Activated CD8-positive, alpha-beta T cell treated with anti-CD3 and anti-CD28 coated beads for 36 hours (primary cell): ENCODE results near the gene UNC5A. TPM values are rescaled to one million over a fixed set of nuclear protein-coding genes. Genes with fewer than 3 reads are reported as not detected.

Experiments used
- ATAC-seq: fragments of 200-7000 bp; cut with Tn5 transposase; one replicate; pipeline ENCODE4 v1.10.0; 2021; ENCODE audit warnings: mild to moderate bottlenecking, moderate library complexity
- CTCF ChIA-PET: fragments of 350-600 bp; sonication (Branson Sonifier 250); formaldehyde crosslinking; loops from one replicate; lab custom pipeline; 2021; ENCODE audit warnings: antibody characterized with exemption; lab: Charles Lee
- POLR2A ChIA-PET: fragments of 350-600 bp; sonication (Branson Sonifier 250); formaldehyde crosslinking; loops from one replicate; lab custom pipeline; 2021; ENCODE audit warnings: antibody characterized with exemption; lab: Charles Lee
- DNase-seq: peaks from one replicate; pipeline ENCODE4 v3.0.0-alpha.2; 2020
- H3K27ac Mint-ChIP-seq: one replicate; pipeline ENCODE4 v1.8.0; 2021; ENCODE audit warnings: mild to moderate bottlenecking, mixed read lengths
- H3K27me3 Mint-ChIP-seq: one replicate; pipeline ENCODE4 v1.8.0; 2021; ENCODE audit warnings: mixed read lengths
- H3K36me3 Mint-ChIP-seq: one replicate; pipeline ENCODE4 v1.8.0; 2021; ENCODE audit warnings: low read depth, mixed read lengths
- H3K4me1 Mint-ChIP-seq: one replicate; pipeline ENCODE4 v1.8.0; 2021; ENCODE audit warnings: low read depth, mixed read lengths
- H3K4me3 Mint-ChIP-seq: one replicate; pipeline ENCODE4 v1.8.0; 2021; ENCODE audit warnings: mild to moderate bottlenecking, moderate library complexity, mixed read lengths
- H3K9me3 Mint-ChIP-seq: one replicate; pipeline ENCODE4 v1.8.0; 2021; ENCODE audit warnings: mixed read lengths
- intact Hi-C: fragments of 100-400 bp; cut with micrococcal nuclease; formaldehyde crosslinking; loops from one replicate; pipeline ENCODE4 v1.10.0; 2022
- total RNA-seq, 2 experiments: library from RNA; stranded (reverse); gene quantifications; one replicate each; pipeline ENCODE4 v1.2.3, GENCODE V29; 2021
- TF ChIP-seq, protein P1 (sequence below): fragments of 200-600 bp; IDR thresholded peaks from one replicate; pipeline ENCODE4 v1.8.0; 2022; ENCODE audit warnings: antibody characterized with exemption, mild to moderate bottlenecking

Gene UNC5A
- total RNA-seq, 2 experiments from 2014 or later: not detected

DNA sequence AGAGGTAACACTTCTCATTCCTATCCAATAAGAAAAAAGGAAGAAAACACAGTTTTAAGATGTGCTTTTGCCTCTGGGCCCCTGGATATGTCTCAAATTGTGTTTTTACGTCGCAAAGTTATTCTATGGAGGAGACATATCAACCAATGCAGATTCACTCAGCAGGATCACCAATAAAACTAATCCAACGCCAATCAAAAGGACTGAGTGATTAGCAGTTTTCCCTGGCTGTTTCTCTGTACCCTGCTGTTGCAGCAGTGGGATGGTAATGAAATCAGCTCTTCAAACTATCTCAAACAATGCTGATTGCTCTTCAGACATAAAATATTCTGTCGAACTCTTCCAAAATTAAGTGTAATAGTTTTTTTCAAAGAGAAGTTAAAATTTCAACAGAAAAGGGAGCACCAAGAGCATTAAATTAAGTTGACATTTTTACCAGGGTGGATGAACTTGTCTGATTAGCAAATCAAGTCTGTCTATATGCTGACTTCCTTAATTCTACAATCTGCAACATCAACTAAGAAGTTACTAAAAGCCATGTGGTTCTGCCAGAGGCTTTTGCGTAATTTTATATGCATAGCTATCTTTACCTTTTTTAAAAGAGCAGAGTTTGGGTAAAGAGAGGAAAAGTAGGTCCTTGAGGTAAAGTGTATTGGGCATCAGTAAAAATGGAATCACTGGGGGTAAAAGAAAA lies 98.5 kb downstream of the UNC5A start:
- POLR2A ChIA-PET: interaction anchor here (1.4 kb wide), 1 partner anchor 98 kb away, joined by 3 read pairs; the partner anchor contains the start of gene UIMC1
- CTCF ChIA-PET: interaction anchor here (1.4 to 2.3 kb wide), 3 partner anchors 9 to 248 kb away, joined by 3 to 10 read pairs (median 4); no protein-coding TSS in a partner anchor
- peaks cover 31% of the 10 kb centered on the region for H3K36me3 Mint-ChIP-seq

DNA sequence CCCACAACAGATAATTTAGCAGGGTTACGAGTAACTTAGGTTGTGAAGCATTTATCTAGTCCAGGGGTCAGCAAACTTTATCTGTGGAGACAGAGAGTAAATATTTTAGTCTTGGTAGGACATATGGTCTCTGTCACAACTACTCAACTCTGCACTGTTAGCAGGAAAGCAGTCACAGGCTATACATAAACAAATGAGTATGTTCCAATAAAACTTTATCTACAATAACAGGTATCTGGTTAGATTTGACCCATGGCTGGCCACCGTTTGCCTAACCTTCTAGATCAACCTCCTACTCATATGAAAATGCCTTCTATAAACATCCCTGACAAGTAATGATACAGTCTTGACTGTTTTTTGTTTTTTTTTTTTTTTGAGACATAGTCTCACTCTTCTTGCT lies 101.8 kb downstream of the UNC5A start:
- intact Hi-C loops: no loop called here
- ChIA-PET POLR2A (interaction anchor here (0.7 kb wide), 1 partner anchor 10 kb away, joined by 3 read pairs; no protein-coding TSS in a partner anchor), CTCF (interaction anchor here (1.0 kb wide), 1 partner anchor 254 kb away, joined by 3 read pairs; no protein-coding TSS in a partner anchor)
- Mint-ChIP-seq H3K9me3 (no peaks in the 10 kb centered on the region), H3K27ac (no peak overlapping the region), H3K36me3 (peaks cover 19% of the 10 kb centered on the region), H3K4me3 (no peak overlapping the region), H3K27me3 (no peaks in the 10 kb centered on the region), H3K4me1 (peaks cover 27% of the 10 kb centered on the region)
- ATAC-seq: no peak
- no peak for DNase-seq
- TF ChIP-seq, protein P1, sequence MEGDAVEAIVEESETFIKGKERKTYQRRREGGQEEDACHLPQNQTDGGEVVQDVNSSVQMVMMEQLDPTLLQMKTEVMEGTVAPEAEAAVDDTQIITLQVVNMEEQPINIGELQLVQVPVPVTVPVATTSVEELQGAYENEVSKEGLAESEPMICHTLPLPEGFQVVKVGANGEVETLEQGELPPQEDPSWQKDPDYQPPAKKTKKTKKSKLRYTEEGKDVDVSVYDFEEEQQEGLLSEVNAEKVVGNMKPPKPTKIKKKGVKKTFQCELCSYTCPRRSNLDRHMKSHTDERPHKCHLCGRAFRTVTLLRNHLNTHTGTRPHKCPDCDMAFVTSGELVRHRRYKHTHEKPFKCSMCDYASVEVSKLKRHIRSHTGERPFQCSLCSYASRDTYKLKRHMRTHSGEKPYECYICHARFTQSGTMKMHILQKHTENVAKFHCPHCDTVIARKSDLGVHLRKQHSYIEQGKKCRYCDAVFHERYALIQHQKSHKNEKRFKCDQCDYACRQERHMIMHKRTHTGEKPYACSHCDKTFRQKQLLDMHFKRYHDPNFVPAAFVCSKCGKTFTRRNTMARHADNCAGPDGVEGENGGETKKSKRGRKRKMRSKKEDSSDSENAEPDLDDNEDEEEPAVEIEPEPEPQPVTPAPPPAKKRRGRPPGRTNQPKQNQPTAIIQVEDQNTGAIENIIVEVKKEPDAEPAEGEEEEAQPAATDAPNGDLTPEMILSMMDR: no peak

More for the DNA sequence above, 98.5 kb downstream of the UNC5A start:
- Mint-ChIP-seq H3K27me3 (no peaks in the 10 kb centered on the region), H3K9me3 (no peaks in the 10 kb centered on the region), H3K4me1 (peaks cover 13% of the 10 kb centered on the region), H3K4me3 (no peak overlapping the region), H3K27ac (no peak overlapping the region)
- DNase-seq (no peak), ATAC-seq (no peak)
- intact Hi-C loops: no loop called here
- TF ChIP-seq, protein P1: no peak

DNA sequence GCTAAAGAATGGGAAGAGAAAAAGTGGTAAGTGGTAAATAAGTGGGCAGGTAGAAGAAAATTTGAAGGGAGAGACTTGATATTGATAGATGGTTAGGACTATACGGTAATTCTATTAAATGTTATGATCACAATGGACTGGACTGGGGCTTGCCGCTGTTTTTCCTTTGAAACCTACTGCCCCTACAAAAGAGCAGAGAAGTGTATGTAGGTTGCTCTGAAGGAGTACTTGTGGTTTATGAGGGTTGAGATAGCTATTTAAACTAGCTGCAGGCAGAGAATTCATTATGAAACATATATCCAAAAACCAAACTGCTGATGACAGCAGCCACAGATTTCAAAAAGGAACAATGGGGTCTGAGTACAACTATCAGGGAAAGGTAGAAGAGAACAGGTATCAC lies 105.5 kb downstream of the UNC5A start:
- Mint-ChIP-seq H3K4me1 (peaks cover 21% of the 10 kb centered on the region), H3K4me3 (no peak overlapping the region)
- intact Hi-C loops: no loop called here

DNA sequence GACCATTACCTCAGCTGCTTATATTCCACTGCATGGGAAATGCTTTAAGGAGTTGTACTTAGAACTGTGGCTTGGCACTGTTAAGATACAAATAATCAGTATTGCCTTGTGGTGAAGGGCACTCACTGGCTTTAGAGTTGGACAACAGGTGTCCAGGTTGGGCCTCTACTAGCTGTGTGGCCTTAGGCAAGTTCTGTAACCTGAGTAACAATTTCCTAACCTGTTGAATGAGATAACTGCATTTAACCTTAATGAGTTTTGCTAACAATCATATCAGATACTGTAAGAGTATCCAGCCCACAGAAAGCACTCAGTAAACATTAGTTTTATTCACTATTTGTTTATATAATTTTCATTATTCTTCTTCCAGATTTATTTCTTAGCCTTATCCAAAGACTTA lies 106.0 kb downstream of the UNC5A start:
- H3K27me3 Mint-ChIP-seq: no peaks in the 10 kb centered on the region
- DNase-seq (no peak), ATAC-seq (no peak)
- peak overlapping the region; percentile 21 for H3K27ac Mint-ChIP-seq
- peaks cover 15% of the 10 kb centered on the region for H3K36me3 Mint-ChIP-seq
- intact Hi-C loops: no loop called here
- ChIA-PET CTCF (no interaction called here), POLR2A (interaction anchor here (1.0 kb wide), 1 partner anchor 17 kb away, joined by 3 read pairs; the partner anchor contains the start of gene HK3)
- TF ChIP-seq, protein P1: no peak
- no peak overlapping the region for H3K4me3 Mint-ChIP-seq
- no peaks in the 10 kb centered on the region for H3K9me3 Mint-ChIP-seq
- peaks cover 21% of the 10 kb centered on the region for H3K4me1 Mint-ChIP-seq

More for the DNA sequence above, 105.5 kb downstream of the UNC5A start:
- ATAC-seq (no peak), DNase-seq (no peak)
- TF ChIP-seq, protein P1: no peak
- peaks cover 15% of the 10 kb centered on the region for H3K36me3 Mint-ChIP-seq
- CTCF ChIA-PET: no interaction called here
- peak overlapping the region; percentile 21 for H3K27ac Mint-ChIP-seq
- POLR2A ChIA-PET: no interaction called here
- H3K27me3 Mint-ChIP-seq: no peaks in the 10 kb centered on the region
- H3K9me3 Mint-ChIP-seq: no peaks in the 10 kb centered on the region

DNA sequence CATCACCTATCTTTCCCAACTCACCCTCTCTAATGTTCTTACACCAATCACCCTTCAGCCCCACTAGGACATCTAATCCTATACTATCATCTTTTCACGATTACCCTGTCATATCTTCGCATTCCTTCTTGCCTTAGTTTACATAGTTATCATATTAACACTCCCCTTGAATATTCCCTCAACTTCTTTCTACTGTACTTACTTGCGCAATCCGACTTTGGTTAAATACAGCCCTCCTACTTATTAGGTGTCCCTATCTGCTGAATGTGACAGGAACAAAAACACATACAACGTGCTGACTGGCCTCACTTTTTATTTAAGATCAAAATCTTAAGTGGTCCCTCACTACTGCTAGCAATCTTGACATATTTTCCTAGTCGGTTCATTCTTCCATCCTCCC lies 108.3 kb downstream of the UNC5A start:
- POLR2A ChIA-PET: no interaction called here
- ATAC-seq: no peak

More for the DNA sequence above, 108.3 kb downstream of the UNC5A start:
- Mint-ChIP-seq H3K4me3 (no peak overlapping the region), H3K27ac (no peak overlapping the region), H3K9me3 (no peaks in the 10 kb centered on the region), H3K4me1 (peaks cover 17% of the 10 kb centered on the region), H3K36me3 (peaks cover 11% of the 10 kb centered on the region), H3K27me3 (no peaks in the 10 kb centered on the region)
- TF ChIP-seq, protein P1: no peak
- DNase-seq: no peak
- CTCF ChIA-PET: no interaction called here
- intact Hi-C loops: no loop called here
